HL-60 (cell line): ENCODE data around the gene POP4.

Source experiments
- DNase-seq, 2 experiments: peaks; one replicate each; pipeline ENCODE4 v3.0.0-alpha.2; 2010 to 2020; ENCODE audit warnings: low read depth in 1 of 2, low spot score in 1 of 2
- H3K27ac ChIP-seq: fragments of 250-450 bp; sonication (Bioruptor Pico); replicated peaks from 2 replicates; pipeline ENCODE4 v1.5.1; 2020; ENCODE audit warnings: mild to moderate bottlenecking, moderate library complexity
- H3K27me3 ChIP-seq: fragments of 250-450 bp; sonication (Bioruptor Pico); 2 replicates; pipeline ENCODE4 v1.5.1; 2021; ENCODE audit warnings: mild to moderate bottlenecking, moderate library complexity; ENCODE audit not compliant: insufficient read depth, poor library complexity, severe bottlenecking
- H3K4me3 ChIP-seq: replicated peaks from 2 replicates; pipeline ENCODE4 v1.5.1; 2011; ENCODE audit warnings: mild to moderate bottlenecking, control low read depth, low read length; ENCODE audit not compliant: insufficient read depth
- GABPA ChIP-seq: IDR thresholded peaks from 2 replicates; pipeline ENCODE4 v1.6.1; 2012; ENCODE audit warnings: low read depth
- POLR2AphosphoS5 ChIP-seq: IDR thresholded peaks from 2 replicates; pipeline ENCODE4 v1.6.1; 2012; ENCODE audit warnings: low read depth
- REST ChIP-seq: IDR thresholded peaks from 2 replicates; pipeline ENCODE4 v1.6.1; 2012; ENCODE audit warnings: low read depth; ENCODE audit not compliant: insufficient replicate concordance
- SPI1 ChIP-seq: IDR thresholded peaks from 2 replicates; pipeline ENCODE4 v1.6.1; 2012; ENCODE audit warnings: low read depth, mild to moderate bottlenecking, borderline replicate concordance
- TF ChIP-seq, protein P1 (sequence below): IDR thresholded peaks from one replicate; pipeline ENCODE4 v1.5.1; 2011; ENCODE audit warnings: low read length, control low read depth, inconsistent platforms; ENCODE audit not compliant: insufficient read depth

Gene POP4

GRCh38 chr19:29578349-29578748 lies 27.7 kb upstream of the POP4 start:
- Histone ChIP-seq H3K27me3 (peaks cover 18% of the 10 kb centered on the region), H3K27ac (no peak overlapping the region), H3K4me3 (no peak overlapping the region)

GRCh38 chr19:29579308-29579910 lies 26.7 kb upstream of the POP4 start:
- no peak for DNase-seq
- H3K27ac ChIP-seq: no peak overlapping the region
- no peak overlapping the region for H3K4me3 ChIP-seq
- peaks cover 18% of the 10 kb centered on the region for H3K27me3 ChIP-seq
- TF ChIP-seq GABPA (no peak), SPI1 (no peak), POLR2AphosphoS5 (no peak), REST (no peak)
- TF ChIP-seq, protein P1, sequence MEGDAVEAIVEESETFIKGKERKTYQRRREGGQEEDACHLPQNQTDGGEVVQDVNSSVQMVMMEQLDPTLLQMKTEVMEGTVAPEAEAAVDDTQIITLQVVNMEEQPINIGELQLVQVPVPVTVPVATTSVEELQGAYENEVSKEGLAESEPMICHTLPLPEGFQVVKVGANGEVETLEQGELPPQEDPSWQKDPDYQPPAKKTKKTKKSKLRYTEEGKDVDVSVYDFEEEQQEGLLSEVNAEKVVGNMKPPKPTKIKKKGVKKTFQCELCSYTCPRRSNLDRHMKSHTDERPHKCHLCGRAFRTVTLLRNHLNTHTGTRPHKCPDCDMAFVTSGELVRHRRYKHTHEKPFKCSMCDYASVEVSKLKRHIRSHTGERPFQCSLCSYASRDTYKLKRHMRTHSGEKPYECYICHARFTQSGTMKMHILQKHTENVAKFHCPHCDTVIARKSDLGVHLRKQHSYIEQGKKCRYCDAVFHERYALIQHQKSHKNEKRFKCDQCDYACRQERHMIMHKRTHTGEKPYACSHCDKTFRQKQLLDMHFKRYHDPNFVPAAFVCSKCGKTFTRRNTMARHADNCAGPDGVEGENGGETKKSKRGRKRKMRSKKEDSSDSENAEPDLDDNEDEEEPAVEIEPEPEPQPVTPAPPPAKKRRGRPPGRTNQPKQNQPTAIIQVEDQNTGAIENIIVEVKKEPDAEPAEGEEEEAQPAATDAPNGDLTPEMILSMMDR: no peak

More at GRCh38 chr19:29578349-29578748, 27.7 kb upstream of the POP4 start:
- DNase-seq: no peak
- TF ChIP-seq, protein P1: no peak
- TF ChIP-seq SPI1: no peak

- no peak for DNase-seq
- Histone ChIP-seq H3K4me3 (no peak overlapping the region), H3K27me3 (peaks cover 4% of the 10 kb centered on the region), H3K27ac (no peak overlapping the region)
- TF ChIP-seq GABPA (no peak), REST (no peak)
- TF ChIP-seq, protein P1: no peak
These were observed 24.7 kb upstream of the POP4 start for GRCh38 chr19:29581398-29581797.
